Muscle of arm (tissue), 12 donors: ENCODE data around the gene BRAT1. TPM values are rescaled to one million over a fixed set of nuclear protein-coding genes. Genes with fewer than 3 reads are reported as not detected.

Experiments used
- DNase-seq: peaks from one replicate; pipeline ENCODE4 v3.0.0-alpha.2; 2013
- polyA plus RNA-seq, 12 donors: library from polyadenylated mRNA; unstranded; fragments of 120-200 nt; gene quantifications; one replicate each; pipeline ENCODE4 v1.2.1, GENCODE V29; 2013; ENCODE audit not compliant: insufficient read length in 12 of 12

The BRAT1 gene
- polyA plus RNA-seq, 12 donors, result 14.1 to 39.6 (median 16.5) TPM; not detected in 1

- no peak for DNase-seq
Observed at GRCh38 chr7:2525658-2526630, 29.4 kb downstream of the BRAT1 start.

- no peak for DNase-seq
Observed at GRCh38 chr7:2524808-2525657, 30.3 kb downstream of the BRAT1 start.

DNA sequence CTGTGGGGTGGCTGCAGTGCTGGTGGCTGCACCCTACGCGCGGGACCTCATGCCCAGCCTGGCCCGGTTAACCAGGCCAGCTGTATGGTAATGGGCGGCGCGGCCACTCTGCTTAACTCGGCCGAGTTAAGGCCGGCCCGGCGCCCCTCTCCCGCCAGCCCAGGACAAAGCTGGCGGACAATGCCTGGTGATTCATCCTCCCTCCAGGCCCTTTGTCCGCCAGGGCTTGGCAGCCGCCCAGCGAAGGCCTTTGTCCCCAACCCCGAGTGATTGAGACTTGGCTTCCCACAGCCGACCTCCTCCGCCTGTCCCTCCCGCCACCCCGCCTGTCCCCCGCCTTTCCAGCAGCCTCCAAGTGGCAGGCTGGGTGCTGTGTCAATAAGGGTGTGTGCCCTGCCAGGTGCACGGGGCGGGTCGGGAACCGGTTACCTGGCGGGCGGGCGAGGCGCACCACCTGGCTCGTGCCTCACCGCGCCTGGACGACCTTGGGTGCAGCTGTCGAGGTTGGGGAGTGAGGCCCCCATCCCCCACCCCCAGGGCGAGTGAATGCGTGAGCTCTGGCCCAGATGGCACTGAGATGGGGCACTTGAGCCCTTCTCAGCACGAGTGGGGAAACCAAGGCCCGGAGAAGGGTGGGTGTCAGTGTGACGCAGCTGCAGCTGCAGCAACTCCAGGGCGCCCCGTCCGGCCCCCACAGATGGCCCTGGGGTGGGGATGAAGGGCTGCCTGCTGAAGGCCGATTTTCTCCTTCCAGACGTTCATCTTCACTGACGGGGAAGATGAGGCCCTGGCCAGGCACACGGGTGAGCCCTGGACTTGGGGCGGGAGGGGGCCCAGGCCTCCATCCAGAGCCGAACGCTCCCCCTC is 31.1 kb downstream of the BRAT1 start:
- no peak for DNase-seq

GRCh38 chr7:2523461-2523936 is 31.8 kb downstream of the BRAT1 start:
- no peak for DNase-seq

- DNase-seq, result no peak
Observed at GRCh38 chr7:2522780-2523433, 32.4 kb downstream of the BRAT1 start.

DNA sequence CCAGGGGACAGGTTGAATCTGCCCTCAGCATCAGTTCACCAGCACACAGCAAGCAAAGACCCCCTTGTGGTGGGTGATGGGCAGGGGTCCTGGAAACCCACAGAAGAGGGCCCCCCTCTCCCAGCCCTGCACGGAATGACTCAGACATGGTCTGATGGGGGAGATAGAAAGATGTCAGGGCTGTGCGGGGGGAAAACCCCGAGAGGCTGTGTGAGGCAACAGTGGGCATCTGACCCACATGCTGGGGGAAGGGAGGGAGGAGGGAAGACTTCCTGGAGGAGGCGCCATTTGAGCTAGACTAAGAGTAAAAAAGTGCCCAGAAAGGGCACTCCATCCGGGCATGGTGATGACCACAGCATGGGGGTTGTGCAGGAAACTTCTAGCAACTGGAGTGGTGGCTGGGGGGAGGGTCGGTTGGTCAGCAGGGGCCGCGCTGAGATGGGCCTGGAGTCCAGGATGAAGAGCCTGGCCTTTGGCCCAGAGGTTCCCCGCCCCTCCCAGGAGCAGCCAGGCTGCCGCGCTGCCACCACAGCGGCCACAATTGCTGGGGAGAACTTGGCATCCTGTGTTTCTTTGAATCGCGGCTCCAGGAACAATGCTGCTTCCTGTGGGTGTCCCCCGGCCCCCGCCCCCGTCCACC is 33.3 kb downstream of the BRAT1 start:
- no peak for DNase-seq

- no peak for DNase-seq
Observed at GRCh38 chr7:2521341-2521745, 34.0 kb downstream of the BRAT1 start.

GRCh38 chr7:2520761-2521290 is 34.5 kb downstream of the BRAT1 start:
- DNase-seq, result no peak

DNA sequence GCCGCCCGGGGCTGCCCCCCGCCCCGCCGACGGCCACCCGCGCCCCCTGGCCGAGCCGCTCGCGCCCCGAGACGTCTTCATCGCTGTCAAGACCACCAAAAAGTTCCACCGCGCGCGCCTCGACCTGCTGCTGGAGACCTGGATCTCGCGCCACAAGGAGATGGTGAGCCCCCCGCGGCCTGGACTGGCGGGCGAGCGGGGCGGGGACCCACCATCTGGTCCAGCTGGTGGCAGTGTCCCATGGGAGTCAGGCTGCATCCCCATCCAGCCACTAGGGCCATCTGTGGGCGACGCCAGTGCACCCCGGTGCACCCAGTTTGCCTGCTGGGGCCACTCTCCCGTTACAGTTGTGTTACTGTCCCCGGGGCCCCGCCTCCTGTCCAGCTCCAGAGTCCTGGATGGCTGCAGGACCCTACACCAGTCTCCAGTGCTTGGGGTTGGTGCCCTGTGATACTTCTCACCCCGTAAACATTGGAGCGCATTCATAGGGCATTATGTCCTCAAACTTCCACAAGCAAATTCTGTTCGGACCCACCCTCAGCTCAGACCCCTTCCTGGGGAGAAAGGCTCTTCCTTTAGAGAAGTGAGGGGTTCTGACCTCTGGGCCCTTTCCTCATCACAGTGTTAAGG is 35.1 kb downstream of the BRAT1 start:
- no peak for DNase-seq

GRCh38 chr7:2519119-2519930 is 36.0 kb downstream of the BRAT1 start, which contains the start of gene LFNG:
Gene LFNG, plus strand, starts transcription at chr7:2519774. Its CDS starts 88 bp downstream, at chr7:2519862.
- peak; percentile 90 for DNase-seq

DNA sequence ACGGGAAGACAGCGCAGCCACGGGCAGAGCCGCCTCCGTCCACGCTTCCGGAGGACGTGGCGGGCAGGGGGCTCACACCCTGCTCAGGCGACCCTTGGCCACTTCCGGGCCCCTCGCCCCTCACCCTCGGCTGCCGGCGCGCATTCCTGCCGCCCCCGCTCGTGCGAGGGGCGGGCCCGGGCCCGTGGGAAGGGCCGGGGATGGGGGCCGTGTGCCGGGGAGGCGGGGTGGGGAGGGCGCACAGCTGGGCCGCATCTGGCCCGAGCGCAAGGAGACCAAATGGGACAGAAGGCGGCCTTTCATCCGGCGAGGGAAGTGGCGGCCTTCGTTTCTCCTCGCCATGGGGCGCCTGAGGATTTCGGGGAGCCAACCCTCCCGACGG is 36.6 kb downstream of the BRAT1 start:
- no peak for DNase-seq

- no peak for DNase-seq
Observed at GRCh38 chr7:2517678-2518507, 37.4 kb downstream of the BRAT1 start.

- DNase-seq, result no peak
Observed at GRCh38 chr7:2517026-2517425, 38.3 kb downstream of the BRAT1 start.

- DNase-seq, result no peak
Observed at GRCh38 chr7:2516194-2516555, 39.1 kb downstream of the BRAT1 start.

DNA sequence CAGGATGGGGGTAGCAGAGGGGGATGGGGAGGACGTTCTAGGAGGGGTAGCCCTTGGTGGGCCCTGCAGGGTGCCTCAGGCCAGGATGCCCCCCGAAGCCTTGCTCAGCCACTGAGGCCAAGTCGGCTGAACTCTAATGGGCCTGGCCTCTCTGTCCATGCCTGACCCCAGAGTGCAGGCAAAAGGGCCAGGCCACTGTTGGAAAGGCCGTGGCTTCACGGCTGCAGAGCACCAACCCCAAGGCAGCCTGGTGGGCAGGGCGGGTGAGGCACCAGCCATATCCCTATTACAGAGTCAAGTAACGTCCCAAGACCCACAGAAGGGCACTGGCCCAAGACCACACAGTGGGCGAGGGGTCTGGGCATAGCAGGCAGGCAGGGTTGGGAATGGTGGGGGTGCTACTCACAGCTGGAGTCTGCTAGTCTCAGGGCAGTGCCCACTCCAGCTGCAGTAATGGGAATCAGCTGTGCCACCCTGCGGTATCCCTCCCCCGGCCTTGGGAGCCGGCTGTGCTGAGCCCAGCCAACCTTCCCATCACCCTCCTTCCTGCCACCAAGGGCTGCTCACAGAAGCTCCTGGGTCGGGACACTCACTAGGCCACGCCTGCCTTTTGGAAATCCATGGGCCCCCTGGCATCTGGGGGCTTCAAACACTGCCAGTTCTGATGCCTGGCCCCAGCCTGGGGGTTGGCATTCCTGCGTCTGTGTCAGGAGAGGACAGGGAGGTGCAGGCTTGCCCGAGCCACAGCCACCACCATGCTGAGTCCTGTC is 39.7 kb downstream of the BRAT1 start:
- DNase-seq, result no peak

DNA sequence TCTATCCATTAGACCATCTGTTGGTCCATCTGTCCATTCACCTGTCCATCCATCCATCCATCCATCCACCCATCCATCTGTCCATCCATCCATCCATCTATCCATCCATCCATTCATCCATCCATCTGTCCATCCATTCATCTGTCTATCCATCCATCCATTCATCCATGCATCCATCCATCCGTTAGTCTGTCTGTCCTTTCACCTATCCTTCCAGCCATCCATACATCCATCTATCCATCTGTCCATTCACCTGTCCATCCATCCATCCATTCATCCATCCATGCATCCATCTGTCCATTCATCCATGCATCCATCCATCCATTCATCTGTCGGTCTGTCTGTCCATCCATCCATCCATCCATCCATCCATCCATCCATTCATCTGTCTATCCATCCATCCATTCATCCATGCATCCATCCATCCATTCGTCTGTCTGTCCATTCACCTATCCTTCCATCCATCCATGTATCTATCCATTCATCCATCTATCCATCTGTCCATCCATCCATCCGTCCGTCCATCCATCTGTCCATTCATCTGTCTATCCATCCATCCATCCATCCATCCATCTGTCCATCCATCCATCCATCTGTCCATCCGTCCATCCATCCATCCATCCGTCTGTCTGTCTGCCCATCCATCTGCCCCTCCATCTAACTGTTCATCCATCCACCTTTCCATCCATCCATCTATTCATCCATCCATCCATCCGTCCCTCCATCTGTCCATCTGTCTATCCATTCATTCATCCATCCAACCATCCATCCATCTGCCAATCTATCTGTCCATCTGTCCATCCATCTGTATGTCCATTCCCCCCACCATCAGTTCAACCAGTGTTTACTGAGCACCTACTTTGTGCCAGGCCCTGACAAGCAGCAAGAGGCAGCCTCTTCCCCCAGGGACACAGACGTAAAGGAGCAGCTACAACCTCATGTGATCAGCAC is 40.6 kb downstream of the BRAT1 start:
- DNase-seq, result no peak
